Measurements from ENCODE around the gene CDK9.
A peak's percentile ranks its signal among the peaks of the same experiment; 100 is the strongest.

Gene CDK9

DNA sequence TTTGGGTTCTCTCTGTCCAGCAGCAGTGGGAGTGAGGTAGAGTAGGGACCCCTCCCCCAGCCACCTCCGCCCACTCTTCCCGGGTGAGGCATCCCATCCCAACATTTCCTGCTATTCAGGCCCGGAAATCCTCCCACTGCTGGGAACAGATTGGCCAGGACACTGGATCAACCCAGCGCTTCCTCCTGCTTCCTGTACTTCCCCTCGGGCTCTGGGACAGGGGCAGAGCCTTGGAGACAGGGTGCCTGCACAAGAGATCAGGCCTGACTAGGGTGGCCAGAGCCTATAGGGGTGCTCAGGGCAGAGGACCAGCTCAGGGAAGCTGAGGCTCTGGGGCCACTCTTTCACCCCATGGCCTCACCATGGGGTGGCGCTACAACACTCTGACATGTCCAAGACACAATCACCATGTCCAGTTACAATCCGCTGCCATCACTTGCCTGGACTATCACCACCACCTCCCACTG lies 21.9 kb upstream of the CDK9 start:
- TF ChIP-seq, protein P1, sequence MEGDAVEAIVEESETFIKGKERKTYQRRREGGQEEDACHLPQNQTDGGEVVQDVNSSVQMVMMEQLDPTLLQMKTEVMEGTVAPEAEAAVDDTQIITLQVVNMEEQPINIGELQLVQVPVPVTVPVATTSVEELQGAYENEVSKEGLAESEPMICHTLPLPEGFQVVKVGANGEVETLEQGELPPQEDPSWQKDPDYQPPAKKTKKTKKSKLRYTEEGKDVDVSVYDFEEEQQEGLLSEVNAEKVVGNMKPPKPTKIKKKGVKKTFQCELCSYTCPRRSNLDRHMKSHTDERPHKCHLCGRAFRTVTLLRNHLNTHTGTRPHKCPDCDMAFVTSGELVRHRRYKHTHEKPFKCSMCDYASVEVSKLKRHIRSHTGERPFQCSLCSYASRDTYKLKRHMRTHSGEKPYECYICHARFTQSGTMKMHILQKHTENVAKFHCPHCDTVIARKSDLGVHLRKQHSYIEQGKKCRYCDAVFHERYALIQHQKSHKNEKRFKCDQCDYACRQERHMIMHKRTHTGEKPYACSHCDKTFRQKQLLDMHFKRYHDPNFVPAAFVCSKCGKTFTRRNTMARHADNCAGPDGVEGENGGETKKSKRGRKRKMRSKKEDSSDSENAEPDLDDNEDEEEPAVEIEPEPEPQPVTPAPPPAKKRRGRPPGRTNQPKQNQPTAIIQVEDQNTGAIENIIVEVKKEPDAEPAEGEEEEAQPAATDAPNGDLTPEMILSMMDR (IDR thresholded peaks at IDR 0.05; ENCODE audit: low read depth, low read length) = peak; percentile 12; the same call in 1 of the 2 replicates
- DNase-seq (ENCODE audit: extremely low read depth, low read depth) = no peak

DNA sequence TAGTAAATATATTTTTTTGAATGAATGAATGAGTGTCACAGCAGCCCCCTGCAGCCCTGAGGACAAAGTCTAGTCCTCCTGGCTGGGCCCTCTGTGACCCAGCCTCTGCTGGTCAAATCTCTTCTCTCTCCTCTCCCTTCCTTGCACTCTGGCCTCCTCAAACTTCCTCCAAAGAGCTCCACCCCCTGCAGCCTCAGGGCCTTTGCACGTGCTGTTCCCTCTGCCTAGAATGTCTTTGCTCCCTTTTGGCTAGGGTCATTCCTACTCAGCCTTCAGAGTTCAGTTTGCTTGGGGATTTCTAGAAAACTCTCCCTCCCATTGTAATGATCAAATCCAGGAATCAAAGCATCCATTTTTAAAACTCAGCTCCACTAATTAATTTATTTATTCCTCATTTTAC lies 20.4 kb upstream of the CDK9 start:
- DNase-seq (ENCODE audit: extremely low read depth, low read depth) = no peak
- TF ChIP-seq, protein P1 (IDR thresholded peaks at IDR 0.05; ENCODE audit: low read depth, low read length) = no peak

DNA sequence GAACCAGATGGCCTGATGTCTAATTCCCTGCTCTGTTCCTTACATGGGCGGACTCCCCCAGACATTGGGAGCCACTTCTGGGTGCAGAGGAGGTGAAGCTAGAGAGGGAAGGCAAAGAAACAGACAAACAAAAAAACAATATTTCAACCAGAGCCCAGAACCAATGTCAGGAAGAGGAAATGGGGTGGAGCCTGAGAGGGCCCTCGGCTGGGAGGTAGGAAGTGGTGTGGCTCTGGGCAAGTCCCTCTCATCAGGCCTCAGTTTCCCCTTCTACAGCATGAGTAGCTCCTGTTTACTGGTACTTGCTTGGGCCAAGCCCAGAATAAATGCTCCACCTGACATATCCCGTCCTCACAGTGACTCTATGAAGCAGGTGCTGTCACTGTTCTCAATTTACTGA lies 18.4 kb upstream of the CDK9 start:
- TF ChIP-seq, protein P1 (IDR thresholded peaks at IDR 0.05; ENCODE audit: low read depth, low read length) = no peak
- DNase-seq (ENCODE audit: extremely low read depth, low read depth) = no peak

DNA sequence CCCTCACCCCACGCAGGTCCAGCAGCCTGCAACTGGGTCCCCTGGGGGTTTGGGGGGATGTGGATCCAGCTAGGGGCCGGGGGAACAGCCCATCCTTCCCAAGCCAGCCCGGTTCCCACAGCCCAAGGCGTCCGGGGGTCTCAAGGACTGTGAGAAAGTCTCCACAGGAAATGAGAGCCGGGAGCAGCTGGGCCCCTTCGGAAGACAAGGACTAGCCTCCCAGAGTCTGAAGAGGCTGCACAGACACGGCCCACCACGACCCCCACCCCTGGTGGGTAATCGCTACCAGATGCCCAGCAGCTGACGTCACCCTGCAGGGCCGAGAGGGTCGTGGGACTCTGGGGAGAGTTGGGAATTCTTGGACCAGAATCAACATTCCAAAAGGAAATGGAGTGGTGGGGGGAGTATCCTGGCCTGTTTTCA lies 17.9 kb upstream of the CDK9 start:
- DNase-seq (ENCODE audit: extremely low read depth, low read depth) = no peak
- TF ChIP-seq, protein P1 (IDR thresholded peaks at IDR 0.05; ENCODE audit: low read depth, low read length) = no peak

DNA sequence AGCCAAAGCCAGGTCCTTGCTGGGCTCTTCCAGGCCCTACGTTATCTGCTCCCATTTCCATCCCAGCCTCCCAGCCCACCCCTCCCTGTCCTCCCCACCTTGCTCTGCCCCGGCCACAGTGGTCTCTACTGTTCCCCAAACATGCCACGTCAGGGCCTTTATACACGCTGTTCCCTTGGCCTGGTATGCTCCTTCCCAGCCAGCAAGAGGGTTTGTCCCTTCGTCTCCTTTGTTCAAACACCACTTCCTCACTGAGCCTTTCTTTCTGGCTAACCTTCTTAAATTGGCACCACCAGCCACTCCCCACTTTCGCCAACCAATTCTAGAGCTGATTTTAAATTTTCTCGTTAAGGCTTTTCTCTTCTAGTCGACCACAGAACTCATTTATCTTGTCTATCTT lies 17.1 kb upstream of the CDK9 start:
- TF ChIP-seq, protein P1 (IDR thresholded peaks at IDR 0.05; ENCODE audit: low read depth, low read length) = no peak
- no peak for DNase-seq (ENCODE audit: extremely low read depth, low read depth)

DNA sequence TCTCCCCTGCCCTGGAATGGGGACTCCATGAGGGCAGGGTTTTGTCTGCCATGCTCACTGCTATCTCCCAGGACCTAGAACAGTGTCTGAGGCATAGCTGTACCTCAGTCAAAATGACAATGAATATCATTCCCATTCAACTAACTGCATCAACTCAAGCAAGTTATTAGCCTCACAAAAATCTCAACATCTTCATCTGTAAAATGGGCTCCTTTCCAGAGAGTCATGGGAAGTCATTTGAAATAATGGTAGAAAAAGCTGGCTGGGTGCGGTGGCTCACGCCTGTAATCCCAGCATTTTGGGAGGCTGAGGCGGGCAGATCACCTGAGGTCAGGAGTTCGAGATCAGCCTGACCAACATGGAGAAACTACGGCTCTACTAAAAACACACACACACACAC lies 16.7 kb upstream of the CDK9 start:
- DNase-seq (ENCODE audit: extremely low read depth, low read depth) = no peak
- TF ChIP-seq, protein P1 (IDR thresholded peaks at IDR 0.05; ENCODE audit: low read depth, low read length) = no peak

DNA sequence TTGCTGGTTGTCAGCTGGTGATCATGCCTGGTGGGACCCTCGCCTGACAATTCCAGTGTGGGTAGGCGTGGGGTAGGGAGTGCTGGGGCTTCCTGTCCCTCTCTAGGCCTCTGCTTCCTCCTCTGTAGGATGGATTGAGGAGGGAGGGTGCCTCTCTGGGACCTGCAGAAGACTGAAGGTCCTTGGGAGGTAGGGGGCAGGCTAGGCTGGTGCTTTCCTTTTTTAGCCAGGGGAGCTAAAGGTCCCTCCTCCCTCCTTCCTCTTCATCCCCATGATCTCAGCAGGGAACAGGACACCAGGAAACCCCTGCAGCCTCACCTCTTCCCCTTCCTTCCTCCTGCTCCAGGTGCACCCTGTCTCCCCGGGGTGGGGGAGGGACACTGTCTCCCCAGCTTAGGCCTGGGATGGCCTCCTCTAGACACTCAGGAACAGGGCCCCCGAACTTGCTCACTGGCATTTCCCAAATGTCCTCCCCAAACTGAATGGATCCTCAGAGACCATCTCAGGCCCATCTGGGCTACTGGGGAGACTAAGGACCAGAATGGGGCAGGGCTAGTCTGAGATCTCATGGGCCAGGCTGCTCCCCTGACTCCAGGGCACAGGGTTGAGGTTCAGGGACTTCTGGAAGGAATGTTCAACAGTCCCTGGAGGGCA lies 15.8 kb upstream of the CDK9 start:
- TF ChIP-seq, protein P1 (IDR thresholded peaks at IDR 0.05; ENCODE audit: low read depth, low read length) = no peak
- DNase-seq (ENCODE audit: extremely low read depth, low read depth) = no peak
